ENCODE results near the gene MRPL3. TPM values are rescaled to one million over a fixed set of nuclear protein-coding genes. Genes with fewer than 3 reads are reported as not detected.

The MRPL3 gene
- total RNA-seq, 4 donors from 2014 or later = 45.6 to 125 (median 104) TPM

DNA sequence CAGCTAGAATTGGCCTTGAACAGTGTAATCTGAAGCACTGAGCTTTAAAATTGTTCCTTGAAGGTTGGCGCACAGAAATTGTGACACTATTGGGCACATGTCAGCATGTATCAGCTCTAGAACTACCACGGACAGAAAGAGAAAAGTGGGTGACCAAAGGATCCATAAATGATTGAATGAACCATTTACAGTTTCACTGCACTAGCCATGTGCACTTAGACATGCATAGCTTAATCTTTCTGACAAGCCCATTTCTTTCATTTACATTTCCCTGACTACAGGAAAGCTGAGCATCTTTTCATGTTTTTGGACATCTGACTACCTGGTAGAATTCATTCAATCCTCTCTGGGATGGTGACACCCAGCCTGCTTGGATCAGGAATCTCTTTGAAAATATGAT is 85.0 kb downstream of the MRPL3 start:
- 84 to 88% methylated on average over 2 of the region's 2 CpGs for whole genome bisulfite sequencing, 2 donors
- H3K27me3 ChIP-seq = no peaks in the 10 kb centered on the region
- intact Hi-C loops (cut with DNase I) = no loop called here
- H3K4me3 ChIP-seq = no peak overlapping the region
- no peak for DNase-seq
- H3K4me1 ChIP-seq = no peaks in the 10 kb centered on the region
- H3K36me3 ChIP-seq = no peaks in the 10 kb centered on the region
- no peak for TF ChIP-seq POLR2A (IDR thresholded peaks at IDR 0.05)
- TF ChIP-seq, protein P1, sequence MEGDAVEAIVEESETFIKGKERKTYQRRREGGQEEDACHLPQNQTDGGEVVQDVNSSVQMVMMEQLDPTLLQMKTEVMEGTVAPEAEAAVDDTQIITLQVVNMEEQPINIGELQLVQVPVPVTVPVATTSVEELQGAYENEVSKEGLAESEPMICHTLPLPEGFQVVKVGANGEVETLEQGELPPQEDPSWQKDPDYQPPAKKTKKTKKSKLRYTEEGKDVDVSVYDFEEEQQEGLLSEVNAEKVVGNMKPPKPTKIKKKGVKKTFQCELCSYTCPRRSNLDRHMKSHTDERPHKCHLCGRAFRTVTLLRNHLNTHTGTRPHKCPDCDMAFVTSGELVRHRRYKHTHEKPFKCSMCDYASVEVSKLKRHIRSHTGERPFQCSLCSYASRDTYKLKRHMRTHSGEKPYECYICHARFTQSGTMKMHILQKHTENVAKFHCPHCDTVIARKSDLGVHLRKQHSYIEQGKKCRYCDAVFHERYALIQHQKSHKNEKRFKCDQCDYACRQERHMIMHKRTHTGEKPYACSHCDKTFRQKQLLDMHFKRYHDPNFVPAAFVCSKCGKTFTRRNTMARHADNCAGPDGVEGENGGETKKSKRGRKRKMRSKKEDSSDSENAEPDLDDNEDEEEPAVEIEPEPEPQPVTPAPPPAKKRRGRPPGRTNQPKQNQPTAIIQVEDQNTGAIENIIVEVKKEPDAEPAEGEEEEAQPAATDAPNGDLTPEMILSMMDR (IDR thresholded peaks at IDR 0.05) = no peak
- H3K9me3 ChIP-seq = no peaks in the 10 kb centered on the region
- no peak overlapping the region for H3K27ac ChIP-seq

Small RNAs within 50 kb of the gene (small RNA-seq; reads per million reads assigned to genes)
- gene AC107027.2 (0 reads per million in 4 donors), gene SNORA58 (10.3 to 19.5 (median 14.7) reads per million in 4 donors)

Other genes starting within 250 kb of the MRPL3 start
- gene NUDT16, start 121.2 kb downstream of the MRPL3 start, total RNA-seq = 10 to 100 TPM in 1 of 4 donors, 1 to 10 TPM in 3; 5.5 to 29.0 (median 7.8) TPM